NCI-H2107 (cell line): ENCODE measurements around the gene FBXW4.

Source experiments
- DNase-seq: peaks from one replicate; lab custom pipeline; 2025; lab: John Stamatoyannopoulos, UW

The FBXW4 gene

DNA sequence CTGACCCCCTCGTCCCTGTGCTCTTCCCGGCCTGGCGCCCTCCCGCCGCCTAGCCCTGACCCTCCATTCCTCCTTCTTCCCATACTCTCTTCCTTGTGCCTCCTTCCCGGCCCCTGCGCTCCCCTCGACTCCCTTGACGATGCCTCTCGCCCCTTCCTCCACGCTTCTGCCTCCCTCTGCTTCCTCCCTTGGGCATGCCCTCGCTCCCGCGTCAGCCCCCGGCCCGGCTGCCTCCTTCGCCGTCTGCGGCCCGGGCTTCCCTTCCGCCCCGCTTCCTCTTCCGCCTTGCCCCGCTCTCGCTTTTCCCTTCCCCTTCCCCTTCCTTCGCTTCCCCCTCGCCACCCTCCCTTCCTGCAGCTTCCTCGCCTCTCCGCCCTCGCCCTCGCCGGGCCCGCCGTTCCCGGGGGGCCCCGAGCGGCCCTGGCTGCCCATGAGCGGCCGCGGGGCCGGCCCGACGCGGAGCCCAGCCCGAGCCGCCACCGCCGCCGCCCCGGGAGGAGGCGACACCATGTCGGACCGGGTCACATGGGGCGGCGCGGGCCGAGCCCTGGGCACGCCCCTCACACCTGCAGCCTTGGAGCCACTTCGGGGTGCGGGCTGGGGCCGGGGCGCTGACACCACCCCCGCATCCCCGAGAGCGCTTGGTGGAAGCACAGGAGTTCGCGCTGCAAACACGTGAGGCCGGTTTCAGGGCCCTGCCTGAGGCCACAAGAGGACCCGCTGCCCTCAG is at the start of gene FBXW4:
Gene FBXW4, minus strand, starts transcription at position 497 of the 730 bp plus-strand sequence. Its CDS starts 65 bp downstream, at position 432.
- DNase-seq: peak; percentile 27

DNA sequence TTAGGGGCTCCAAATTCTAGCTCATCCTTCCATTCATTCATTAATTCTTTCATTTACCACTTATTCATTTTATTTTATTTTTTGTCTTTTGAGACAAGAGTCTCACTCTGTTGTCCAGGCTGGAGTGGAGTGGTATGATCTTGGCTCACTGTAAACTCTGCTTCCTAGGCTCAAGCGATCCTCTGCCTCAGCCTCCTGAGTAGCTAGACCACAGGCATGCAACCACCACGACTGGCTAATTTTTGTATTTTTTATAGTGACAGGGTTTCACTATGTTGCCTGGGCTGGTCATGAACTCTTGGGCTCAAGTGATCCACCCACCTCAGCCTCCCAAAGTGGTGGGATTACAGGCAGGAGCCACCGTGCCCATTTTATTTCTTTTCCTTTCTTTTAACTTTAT is 49.3 kb upstream of the FBXW4 start:
- DNase-seq: no peak

DNA sequence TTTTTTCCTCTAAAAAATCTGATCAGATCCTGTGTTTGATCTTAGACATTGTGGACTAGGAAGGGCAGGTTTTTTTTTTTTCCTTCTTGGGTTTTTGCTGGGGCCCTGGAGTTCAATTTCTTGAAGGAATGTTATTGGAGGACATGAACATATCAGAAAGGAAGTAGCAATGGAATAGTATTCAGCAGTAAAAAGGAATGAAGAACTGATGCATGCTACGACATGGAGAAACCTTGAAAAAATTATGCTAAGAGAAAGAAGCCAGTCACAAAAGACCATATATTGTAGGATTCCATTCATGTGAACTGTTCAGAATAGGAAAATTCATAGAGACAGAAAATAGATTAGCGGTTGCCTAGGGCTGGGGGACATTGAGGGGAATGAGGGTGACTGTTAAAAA is 47.0 kb upstream of the FBXW4 start:
- DNase-seq: no peak

GRCh38 chr10:101736666-101737065 is 41.7 kb upstream of the FBXW4 start:
- DNase-seq: no peak

- no peak for DNase-seq
These were observed 37.1 kb upstream of the FBXW4 start for GRCh38 chr10:101732096-101732495.

DNA sequence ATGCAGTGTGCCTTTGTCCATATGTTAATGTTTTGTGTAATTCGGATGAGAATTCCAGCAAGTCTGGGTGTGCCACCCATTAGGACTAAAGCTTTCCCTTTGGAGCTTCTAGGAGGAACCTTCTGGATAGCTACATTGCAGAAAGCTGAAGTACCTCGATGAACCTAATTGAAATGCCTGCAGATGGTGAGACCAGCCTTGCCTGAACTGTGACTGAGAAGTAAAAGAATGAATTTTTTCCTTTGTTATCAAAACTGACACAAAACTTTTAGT is 31.1 kb upstream of the FBXW4 start:
- no peak for DNase-seq

DNA sequence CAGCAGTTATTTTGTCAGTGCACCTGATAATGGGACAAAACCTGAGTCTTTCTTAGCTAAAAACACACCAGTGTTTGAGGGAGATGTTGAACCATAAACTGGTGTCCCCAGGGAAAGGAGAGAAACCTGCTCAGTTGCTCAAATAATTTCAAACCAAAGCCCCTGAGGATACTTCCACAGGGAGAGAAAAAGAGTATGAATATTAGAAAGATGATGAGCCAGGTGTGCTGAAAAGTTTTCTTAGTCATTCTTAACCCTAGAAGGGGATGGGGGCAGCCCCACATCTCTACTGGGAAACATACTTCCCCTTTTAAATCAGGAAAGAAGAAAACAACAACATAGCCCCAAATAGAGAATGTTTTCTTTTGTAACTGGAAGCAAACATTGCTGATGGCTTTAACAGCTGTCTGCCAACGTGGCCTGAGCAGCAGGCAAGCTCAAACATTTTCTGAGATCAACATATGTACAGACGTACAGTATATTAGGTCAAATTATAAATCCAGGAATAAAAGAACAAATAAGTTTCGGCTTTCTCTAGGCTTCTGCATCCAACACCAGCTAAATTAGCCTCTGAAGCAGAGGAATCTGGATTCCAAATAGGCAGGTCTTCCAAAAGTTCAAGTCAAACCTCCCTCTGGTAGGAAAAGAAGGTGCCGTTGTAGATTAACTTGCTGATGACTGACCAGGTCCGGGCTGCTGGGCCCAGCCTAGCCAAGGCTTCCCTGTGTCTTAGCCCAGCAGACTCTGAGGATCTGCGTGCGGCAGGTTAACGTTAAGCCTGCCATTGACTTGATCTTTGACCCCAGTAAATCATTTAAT is 30.5 kb upstream of the FBXW4 start:
- no peak for DNase-seq

DNA sequence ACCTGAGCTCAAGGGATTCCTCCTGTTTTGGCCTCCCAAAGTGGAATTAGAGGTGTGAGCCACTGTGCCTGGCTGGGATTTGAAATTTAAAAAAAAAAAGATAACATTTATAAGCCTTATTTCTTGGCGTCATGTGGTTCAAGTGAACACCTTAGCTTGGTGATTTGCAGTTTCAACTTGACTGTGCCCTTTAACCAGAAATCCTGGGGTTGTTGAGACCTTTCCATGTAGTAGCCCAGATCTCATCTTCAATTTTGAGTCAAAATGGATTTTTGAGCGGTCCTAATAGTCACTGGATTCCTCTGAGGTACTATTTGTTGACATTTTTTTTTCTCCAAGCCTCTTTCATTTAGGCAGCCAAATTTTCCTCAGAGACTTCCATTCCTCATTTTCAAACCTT is 29.5 kb upstream of the FBXW4 start:
- no peak for DNase-seq

GRCh38 chr10:101723176-101723575 is 28.2 kb upstream of the FBXW4 start:
- no peak for DNase-seq

DNA sequence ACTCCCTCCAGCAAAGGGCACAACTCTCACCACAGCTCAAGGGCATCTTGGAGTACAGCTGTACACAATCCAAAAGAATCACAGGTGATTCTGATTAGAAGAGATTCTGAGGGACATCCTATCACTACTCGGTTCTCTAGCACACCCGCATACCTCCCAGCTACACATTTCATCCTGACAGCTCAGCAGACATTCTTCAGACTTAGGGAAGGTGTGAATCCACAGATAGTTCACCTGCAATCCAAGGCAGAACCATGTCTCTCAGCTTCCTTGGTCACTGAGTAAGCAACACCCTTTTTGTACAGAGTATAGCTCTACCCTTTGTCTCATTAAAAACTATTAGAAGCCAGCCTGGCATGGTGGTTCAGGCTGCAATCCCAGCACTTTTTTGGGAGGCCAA is 26.8 kb upstream of the FBXW4 start:
- no peak for DNase-seq

DNA sequence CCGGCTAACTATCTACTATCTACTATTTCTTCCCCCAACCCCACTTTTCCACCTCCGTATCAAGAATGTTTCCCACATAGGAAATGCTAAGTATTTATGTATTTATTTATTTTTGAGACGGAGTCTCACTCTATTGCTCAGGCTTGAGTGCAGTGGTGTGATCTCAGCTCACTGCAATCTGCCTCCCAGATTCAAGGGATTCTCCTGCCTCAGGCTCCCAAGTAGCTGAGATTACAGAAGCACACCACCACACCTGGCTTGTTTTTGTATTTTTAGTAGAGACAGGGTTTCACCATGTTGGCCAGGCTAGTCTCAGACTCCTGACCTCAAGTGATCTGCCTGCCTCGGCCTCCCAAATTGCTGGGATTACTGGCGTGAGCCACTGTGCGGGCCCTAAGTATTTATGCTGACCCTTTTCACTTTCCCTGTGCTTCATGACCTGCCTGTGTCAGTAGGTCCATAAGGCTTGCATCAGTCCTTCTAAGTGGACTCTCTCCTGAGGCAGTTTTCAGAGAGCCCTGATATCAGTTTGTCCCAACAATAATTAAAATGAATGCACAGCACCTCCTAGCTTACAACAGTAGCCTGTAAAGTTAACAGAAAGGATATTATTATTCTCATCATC is 25.7 kb upstream of the FBXW4 start:
- no peak for DNase-seq

DNA sequence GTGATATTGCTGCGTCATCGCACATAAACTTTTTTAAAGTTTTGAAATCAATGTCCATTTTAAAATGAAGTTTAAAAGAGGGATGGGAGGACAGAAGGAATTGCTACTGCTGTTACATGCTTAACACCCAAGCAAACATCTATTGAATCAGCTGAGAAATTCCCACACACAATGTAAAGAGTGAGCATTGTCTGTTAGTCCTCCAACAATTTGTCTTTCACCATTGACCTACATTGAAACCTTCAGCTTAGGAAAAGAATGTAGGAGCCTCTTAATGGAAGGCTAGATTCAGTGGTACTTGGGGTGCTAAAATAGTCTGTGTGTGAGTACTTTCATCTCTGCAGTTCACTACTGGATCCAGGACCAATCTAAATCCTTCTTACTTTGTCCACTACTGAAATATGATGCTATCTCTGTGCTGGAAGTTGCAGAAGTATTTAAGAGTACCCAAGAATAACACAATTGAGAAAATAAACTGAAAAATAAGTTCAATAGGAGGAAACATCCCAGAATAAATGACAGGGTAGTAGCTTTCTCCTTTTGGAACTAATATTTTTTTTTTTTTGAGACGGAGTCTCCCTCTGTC is 23.8 kb upstream of the FBXW4 start:
- no peak for DNase-seq

GRCh38 chr10:101716891-101717659 is 22.1 kb upstream of the FBXW4 start:
- no peak for DNase-seq

GRCh38 chr10:101712997-101713396 is 18.0 kb upstream of the FBXW4 start:
- no peak for DNase-seq

DNA sequence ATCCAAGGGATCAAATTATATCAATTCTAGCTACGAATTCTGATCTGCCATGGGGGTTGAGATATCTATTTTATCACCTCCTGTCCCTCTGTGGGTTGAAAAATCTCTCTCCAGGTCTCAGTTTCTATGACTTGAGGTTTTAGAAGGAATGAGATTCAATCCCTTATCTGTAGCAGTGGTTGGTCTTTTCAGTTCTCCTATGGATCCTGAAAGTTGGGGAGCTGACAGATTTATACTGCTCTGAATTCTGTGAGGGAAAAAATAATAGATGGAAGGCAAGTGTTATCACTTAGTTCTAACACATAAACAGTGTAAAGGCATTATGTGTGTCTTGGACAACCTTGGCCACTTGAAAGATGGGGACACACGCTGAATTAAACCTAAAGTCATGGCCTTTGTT is 15.8 kb upstream of the FBXW4 start:
- DNase-seq: no peak

GRCh38 chr10:101710059-101710695 is 15.2 kb upstream of the FBXW4 start:
- DNase-seq: no peak

- no peak for DNase-seq
These were observed 14.5 kb upstream of the FBXW4 start for GRCh38 chr10:101709359-101710058.

DNA sequence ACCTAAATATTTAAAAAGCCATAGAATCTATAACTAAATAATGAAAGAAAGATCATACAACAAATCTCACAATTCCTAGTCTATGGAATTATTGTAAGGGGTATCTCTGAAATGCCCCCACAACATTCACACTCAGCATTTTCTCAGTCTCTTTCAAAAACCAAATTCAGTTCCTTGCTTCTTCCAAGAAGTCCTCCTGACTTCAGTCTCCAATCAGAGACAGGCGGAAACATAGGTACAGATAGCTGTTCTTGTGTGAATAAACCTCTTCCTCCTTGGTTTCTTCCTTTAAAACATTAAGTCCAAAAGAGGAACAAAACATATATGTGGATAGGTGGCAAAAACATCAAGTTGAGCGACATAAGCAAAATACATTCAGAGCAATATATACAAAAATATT is 13.9 kb upstream of the FBXW4 start:
- no peak for DNase-seq

DNA sequence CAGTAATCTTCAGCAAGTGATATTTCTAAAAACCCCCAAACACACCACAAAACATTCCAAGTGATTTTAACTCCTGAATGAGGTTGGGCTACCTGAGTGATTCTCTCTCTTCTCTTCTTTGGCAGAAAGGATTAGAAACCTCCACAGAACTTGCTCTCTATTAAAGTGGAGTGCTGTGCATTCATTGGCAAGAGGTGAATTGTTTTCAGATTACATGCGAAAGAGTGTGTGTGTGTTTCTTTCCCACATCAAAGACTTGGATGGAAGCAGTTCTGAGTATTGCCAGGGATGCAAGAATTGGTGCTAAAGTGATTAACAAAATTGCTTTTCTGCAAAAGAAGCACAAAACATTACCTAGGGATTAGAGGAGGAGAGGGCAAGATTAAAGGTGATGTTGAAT is 13.1 kb upstream of the FBXW4 start:
- DNase-seq: no peak

DNA sequence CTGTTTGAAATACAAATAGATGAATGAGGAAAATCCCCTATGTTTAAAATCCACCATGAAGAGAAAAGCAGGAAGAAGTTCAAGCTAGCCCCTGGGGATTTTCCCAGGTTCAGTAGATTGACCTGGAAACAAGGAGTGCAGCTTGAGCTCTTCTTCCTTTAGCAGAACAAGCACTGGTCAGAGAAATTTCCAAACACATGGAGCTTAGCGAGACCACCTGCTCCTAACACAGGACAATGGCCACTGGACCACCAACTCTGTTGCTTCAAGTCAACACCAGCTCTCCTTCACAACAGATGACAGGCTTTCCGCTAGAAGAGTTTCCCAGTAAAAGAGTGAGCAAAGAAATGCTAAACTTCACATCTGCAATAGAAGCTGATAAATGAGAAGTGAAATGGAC is 9.4 kb upstream of the FBXW4 start:
- no peak for DNase-seq

GRCh38 chr10:101696632-101697031 is 1.7 kb upstream of the FBXW4 start:
- no peak for DNase-seq
